Natural killer cell (primary cell): ENCODE results near the gene KLHL6. TPM values are rescaled to one million over a fixed set of nuclear protein-coding genes. Genes with fewer than 3 reads are reported as not detected.

Experiments
- ATAC-seq, 3 donors: fragments of 150-1000 bp in 2 of 3; fragments of 200-7000 bp in 1 of 3; cut with Tn5 transposase; 1 replicate in 1 of 3; 2 replicates in 2 of 3; pipeline ENCODE4 v1.10.0; 2021; ENCODE audit warnings: mild to moderate bottlenecking in 2 of 3, moderate library complexity in 2 of 3
- DNase-seq, 2 donors: peaks; one replicate each; pipeline versions ENCODE4 v3.0.0 to v3.0.0-alpha.2; 2013 to 2021; ENCODE audit warnings: mixed read lengths in 1 of 2
- H3K27ac ChIP-seq: one replicate; pipeline ENCODE4 v1.5.1; 2013; ENCODE audit warnings: mild to moderate bottlenecking, low read length
- H3K27me3 ChIP-seq: one replicate; pipeline ENCODE4 v1.6.1; 2013; ENCODE audit warnings: low read length; ENCODE audit not compliant: control insufficient read depth, insufficient read depth
- H3K36me3 ChIP-seq: one replicate; pipeline ENCODE4 v1.6.1; 2013; ENCODE audit warnings: low read length; ENCODE audit not compliant: control insufficient read depth, insufficient read depth
- H3K4me1 ChIP-seq: one replicate; pipeline ENCODE4 v1.6.1; 2013; ENCODE audit warnings: low read length; ENCODE audit not compliant: control insufficient read depth, insufficient read depth
- H3K4me3 ChIP-seq: one replicate; pipeline ENCODE4 v1.5.1; 2013; ENCODE audit warnings: low read length
- H3K9me3 ChIP-seq: one replicate; pipeline ENCODE4 v1.6.1; 2013; ENCODE audit warnings: low read length; ENCODE audit not compliant: control insufficient read depth, insufficient read depth
- H3K27ac Mint-ChIP-seq, 2 donors: one replicate each; pipeline ENCODE4 v1.8.0; 2022; ENCODE audit warnings: mild to moderate bottlenecking in 2 of 2, mixed read lengths in 2 of 2, moderate library complexity in 1 of 2
- H3K27me3 Mint-ChIP-seq, 2 donors: one replicate each; pipeline ENCODE4 v1.8.0; 2022; ENCODE audit warnings: low read depth in 2 of 2, mixed read lengths in 2 of 2
- H3K36me3 Mint-ChIP-seq: one replicate; pipeline ENCODE4 v1.8.0; 2022; ENCODE audit warnings: mixed read lengths
- H3K4me1 Mint-ChIP-seq, 2 donors: one replicate each; pipeline ENCODE4 v1.8.0; 2022; ENCODE audit warnings: mixed read lengths in 2 of 2
- H3K4me3 Mint-ChIP-seq: one replicate; pipeline ENCODE4 v1.8.0; 2022; ENCODE audit warnings: mild to moderate bottlenecking, moderate library complexity, mixed read lengths
- H3K9me3 Mint-ChIP-seq, 2 donors: one replicate each; pipeline ENCODE4 v1.8.0; 2022; ENCODE audit warnings: mixed read lengths in 2 of 2
- WGBS: methylation state at CpG from one replicate; pipeline ENCODE4 v1.1.7; 2013; ENCODE audit warnings: missing lambda C conversion rate; ENCODE audit not compliant: insufficient coverage; 5-methylcytosine and 5-hydroxymethylcytosine counted together
- intact Hi-C: fragments of 100-400 bp; cut with micrococcal nuclease; formaldehyde crosslinking; loops from one replicate; pipeline ENCODE4 v1.14.2; 2022
- total RNA-seq, 4 donors: library from RNA; stranded (reverse); fragments of 120-200 nt in 1 of 4; gene quantifications; one replicate each; pipeline versions ENCODE4 v1.2.3 to v1.2.4, GENCODE V29; 2013 to 2022
- TF ChIP-seq, protein P1 (sequence below): fragments of 200-600 bp; IDR thresholded peaks from one replicate; pipeline ENCODE4 v1.8.0; 2022; ENCODE audit warnings: antibody characterized with exemption

KLHL6 gene
- total RNA-seq, 3 donors from 2014 or later (not counting 1 experiment from before 2014, with no cell fraction given) = 10.9 to 17.3 (median 13.6) TPM

- Histone ChIP-seq H3K27ac (no peak overlapping the region), H3K36me3 (no peaks in the 10 kb centered on the region), H3K27me3 (no peaks in the 10 kb centered on the region), H3K9me3 (no peaks in the 10 kb centered on the region), H3K4me3 (no peak overlapping the region), H3K4me1 (peaks cover 9% of the 10 kb centered on the region)
- H3K36me3 Mint-ChIP-seq = peaks cover 3% of the 10 kb centered on the region
- peaks cover 8 to 10% of the 10 kb centered on the region in 2 donors for H3K4me1 Mint-ChIP-seq
- no peak overlapping the region for H3K27ac Mint-ChIP-seq
- no peak for DNase-seq
- H3K9me3 Mint-ChIP-seq = peaks cover 0 to 2% of the 10 kb centered on the region in 2 donors
- 96% methylated on average over 7 of the region's 7 CpGs for WGBS
- H3K27me3 Mint-ChIP-seq = peaks cover 0 to 12% of the 10 kb centered on the region in 2 donors
- TF ChIP-seq, protein P1, sequence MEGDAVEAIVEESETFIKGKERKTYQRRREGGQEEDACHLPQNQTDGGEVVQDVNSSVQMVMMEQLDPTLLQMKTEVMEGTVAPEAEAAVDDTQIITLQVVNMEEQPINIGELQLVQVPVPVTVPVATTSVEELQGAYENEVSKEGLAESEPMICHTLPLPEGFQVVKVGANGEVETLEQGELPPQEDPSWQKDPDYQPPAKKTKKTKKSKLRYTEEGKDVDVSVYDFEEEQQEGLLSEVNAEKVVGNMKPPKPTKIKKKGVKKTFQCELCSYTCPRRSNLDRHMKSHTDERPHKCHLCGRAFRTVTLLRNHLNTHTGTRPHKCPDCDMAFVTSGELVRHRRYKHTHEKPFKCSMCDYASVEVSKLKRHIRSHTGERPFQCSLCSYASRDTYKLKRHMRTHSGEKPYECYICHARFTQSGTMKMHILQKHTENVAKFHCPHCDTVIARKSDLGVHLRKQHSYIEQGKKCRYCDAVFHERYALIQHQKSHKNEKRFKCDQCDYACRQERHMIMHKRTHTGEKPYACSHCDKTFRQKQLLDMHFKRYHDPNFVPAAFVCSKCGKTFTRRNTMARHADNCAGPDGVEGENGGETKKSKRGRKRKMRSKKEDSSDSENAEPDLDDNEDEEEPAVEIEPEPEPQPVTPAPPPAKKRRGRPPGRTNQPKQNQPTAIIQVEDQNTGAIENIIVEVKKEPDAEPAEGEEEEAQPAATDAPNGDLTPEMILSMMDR = no peak
- no peak for ATAC-seq
- intact Hi-C loops = loop anchor here (1.0 kb wide), 1 partner anchor 124 kb away; no protein-coding TSS in a partner anchor
- no peak overlapping the region for H3K4me3 Mint-ChIP-seq
Measured at GRCh38 chr3:183592821-183593220, 37.3 kb upstream of the KLHL6 start.

DNA sequence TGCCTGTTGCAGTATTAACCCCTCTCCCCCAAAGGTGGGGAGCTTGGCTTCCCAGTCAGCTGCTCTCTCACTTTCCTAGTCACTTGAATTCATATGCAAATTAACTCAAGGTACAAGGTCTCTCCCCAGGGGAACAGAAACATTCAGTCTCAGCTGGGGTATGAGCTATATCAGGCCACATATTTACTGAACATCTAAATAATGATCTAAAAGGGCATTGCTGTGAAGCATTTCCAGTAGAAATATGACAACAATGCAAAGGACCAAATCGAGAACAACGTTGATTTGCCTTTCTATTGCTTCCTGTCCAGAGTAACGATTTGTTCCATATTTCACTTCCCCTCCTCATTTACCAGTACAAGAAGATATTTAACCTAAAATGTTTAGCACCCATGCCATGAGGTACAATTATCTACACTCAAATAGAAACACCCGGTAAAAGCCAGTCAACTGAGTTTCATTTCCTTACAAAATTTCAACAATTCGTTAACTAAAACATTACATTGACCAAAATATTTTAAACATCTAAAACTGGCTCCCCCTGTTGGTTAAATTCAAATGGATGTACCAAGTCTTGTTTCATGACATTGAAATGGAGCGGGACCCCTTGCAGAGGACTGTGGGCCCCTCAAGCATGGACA, 36.5 kb upstream of the KLHL6 start:
- no peaks in the 10 kb centered on the region for H3K36me3 Mint-ChIP-seq
- peaks cover 0 to 12% of the 10 kb centered on the region in 2 donors for H3K27me3 Mint-ChIP-seq
- Histone ChIP-seq H3K36me3 (no peaks in the 10 kb centered on the region), H3K4me3 (no peak overlapping the region), H3K4me1 (peaks cover 16% of the 10 kb centered on the region), H3K27ac (no peak overlapping the region), H3K27me3 (no peaks in the 10 kb centered on the region), H3K9me3 (no peaks in the 10 kb centered on the region)
- H3K27ac Mint-ChIP-seq = peak overlapping the region in 1 of 2 donors; percentile 40
- 14% methylated on average over 6 of the region's 6 CpGs for WGBS
- no peaks in the 10 kb centered on the region for H3K9me3 Mint-ChIP-seq
- ATAC-seq = peak in 1 of 3 donors; percentile 38
- DNase-seq = peak in 1 of 2 donors; percentile 60
- intact Hi-C loops = loop anchor here (1.0 kb wide), 1 partner anchor 123 kb away; no protein-coding TSS in a partner anchor
- peak overlapping the region; percentile 54 for H3K4me3 Mint-ChIP-seq
- TF ChIP-seq, protein P1 = peak; percentile 50
- H3K4me1 Mint-ChIP-seq = peaks cover 13 to 16% of the 10 kb centered on the region in 2 donors

- Histone ChIP-seq H3K9me3 (no peaks in the 10 kb centered on the region), H3K36me3 (no peaks in the 10 kb centered on the region), H3K27me3 (no peaks in the 10 kb centered on the region), H3K27ac (no peak overlapping the region), H3K4me1 (peaks cover 25% of the 10 kb centered on the region), H3K4me3 (no peak overlapping the region)
- TF ChIP-seq, protein P1 = no peak
- H3K9me3 Mint-ChIP-seq = no peaks in the 10 kb centered on the region
- H3K27ac Mint-ChIP-seq = no peak overlapping the region
- H3K4me1 Mint-ChIP-seq = peaks cover 22 to 25% of the 10 kb centered on the region in 2 donors
- no peaks in the 10 kb centered on the region for H3K27me3 Mint-ChIP-seq
- H3K36me3 Mint-ChIP-seq = no peaks in the 10 kb centered on the region
- no peak for ATAC-seq
- no peak overlapping the region for H3K4me3 Mint-ChIP-seq
- DNase-seq = no peak
- WGBS = 95% methylated on average over 6 of the region's 6 CpGs
- intact Hi-C loops = no loop called here
Measured at GRCh38 chr3:183590442-183590841, 34.9 kb upstream of the KLHL6 start.
